Endothelial cell of umbilical vein (primary cell): ENCODE measurements around the gene TUBB4A. TPM values are rescaled to one million over a fixed set of nuclear protein-coding genes. Genes with fewer than 3 reads are reported as not detected.
"Not testable (repeated sequence)": the region's sequence is repeated elsewhere in the genome, so short reads cannot be mapped to it uniquely, and the experiment has no call there.

Experiments
- BruUV-seq: library from RNA; stranded (reverse); fragments of 400-500 nt; replicated peaks from 2 replicates; lab custom pipeline; 2021; lab: Mats Ljungman, UMichigan
- CTCF ChIA-PET: fragments of 300-600, 350-600 bp; sonication (Branson Sonifier 250); formaldehyde crosslinking; loops from one replicate; lab custom pipeline; 2021; ENCODE audit warnings: antibody characterized with exemption, inconsistent platforms; lab: Charles Lee
- POLR2A ChIA-PET: fragments of 300-600, 350-600 bp; sonication (Branson Sonifier 250); formaldehyde crosslinking; loops from one replicate; lab custom pipeline; 2021; ENCODE audit warnings: antibody characterized with exemption, inconsistent platforms; lab: Charles Lee
- DNase-seq: peaks from one replicate; pipeline ENCODE4 v3.0.0-alpha.2; 2011; ENCODE audit warnings: low read depth, low spot score
- FAIRE-seq: peaks from 2 replicates; lab custom pipeline; 2011; peaks lifted over from hg19 to GRCh38; lab: Jason Lieb, UNC
- H2AFZ ChIP-seq: 2 replicates; pipeline ENCODE4 v1.6.0; 2012; ENCODE audit warnings: low read depth, low read length, control low read depth, inconsistent platforms
- H3K27ac ChIP-seq: 2 replicates; pipeline ENCODE4 v1.5.1; 2011; ENCODE audit warnings: low read depth, mild to moderate bottlenecking, control low read depth, low read length, moderate library complexity; ENCODE audit not compliant: insufficient read depth
- H3K27me3 ChIP-seq, 2 experiments: 2 replicates each; pipeline versions ENCODE4 v1.6.0 to v1.6.1; 2011; ENCODE audit warnings: low read length in 2 of 2, mixed read lengths in 1 of 2; ENCODE audit not compliant: control insufficient read depth in 2 of 2, insufficient read depth in 2 of 2
- H3K36me3 ChIP-seq, 2 experiments: 2 replicates in 1 of 2; 3 replicates in 1 of 2; pipeline ENCODE4 v1.5.1; 2011; ENCODE audit warnings: low read length in 2 of 2, mild to moderate bottlenecking in 1 of 2, moderate library complexity in 1 of 2; ENCODE audit not compliant: control insufficient read depth in 2 of 2, insufficient read depth in 2 of 2; ENCODE audit errors: extremely low read depth in 1 of 2
- H3K4me1 ChIP-seq: 3 replicates; pipeline ENCODE4 v1.5.1; 2011; ENCODE audit warnings: mild to moderate bottlenecking, low read length; ENCODE audit not compliant: control insufficient read depth, insufficient read depth; ENCODE audit errors: extremely low read depth
- H3K4me2 ChIP-seq: 2 replicates; pipeline ENCODE4 v1.6.1; 2011; ENCODE audit warnings: low read length, control low read depth, mixed read lengths; ENCODE audit not compliant: insufficient read depth
- H3K4me3 ChIP-seq, 3 experiments: fragments of 200-600 bp in 1 of 3; sonication (generic), shearing (Covaris generic) in 1 of 3; replicated peaks in 1 of 3; 2 replicates each; pipeline ENCODE4 v1.5.1; 2011 to 2016; ENCODE audit warnings: control low read depth in 3 of 3, low read length in 3 of 3, mild to moderate bottlenecking in 2 of 3, inconsistent platforms in 1 of 3, low read depth in 1 of 3, moderate library complexity in 1 of 3; ENCODE audit not compliant: insufficient read depth in 1 of 3
- H3K79me2 ChIP-seq: 2 replicates; pipeline ENCODE4 v1.6.0; 2012; ENCODE audit warnings: low read length, inconsistent platforms; ENCODE audit not compliant: control insufficient read depth, insufficient read depth
- H3K9ac ChIP-seq: replicated peaks from 2 replicates; pipeline ENCODE3; 2011; ENCODE audit warnings: low read length, control low read depth; ENCODE audit not compliant: insufficient read depth; ENCODE audit errors: extremely low read depth
- H3K9me1 ChIP-seq: replicated peaks from 3 replicates; pipeline ENCODE4 v1.6.0; 2011; ENCODE audit warnings: mild to moderate bottlenecking, low read length; ENCODE audit not compliant: control insufficient read depth, insufficient read depth; ENCODE audit errors: extremely low read depth
- H3K9me3 ChIP-seq: replicated peaks from 2 replicates; pipeline ENCODE4 v1.5.1; 2012; ENCODE audit warnings: low read length, inconsistent platforms; ENCODE audit not compliant: control insufficient read depth, insufficient read depth
- H4K20me1 ChIP-seq: replicated peaks from 2 replicates; pipeline ENCODE3; 2011; ENCODE audit warnings: mild to moderate bottlenecking, low read length; ENCODE audit not compliant: control insufficient read depth, insufficient read depth; ENCODE audit errors: extremely low read depth
- EZH2 ChIP-seq: IDR thresholded peaks from 2 replicates; pipeline ENCODE4 v1.6.1; 2012; ENCODE audit warnings: borderline replicate concordance, low read depth, mild to moderate bottlenecking, moderate library complexity, low read length, inconsistent platforms; ENCODE audit not compliant: severe bottlenecking
- FOS ChIP-seq: IDR thresholded peaks from 2 replicates; pipeline ENCODE4 v1.6.1; 2011; ENCODE audit warnings: mild to moderate bottlenecking, low read length, moderate library complexity, borderline replicate concordance; ENCODE audit not compliant: insufficient read depth
- GATA2 ChIP-seq: IDR thresholded peaks from 2 replicates; pipeline ENCODE4 v1.7.0; 2011; ENCODE audit warnings: low read depth, mild to moderate bottlenecking, moderate library complexity, mixed read lengths, low read length; ENCODE audit not compliant: insufficient read length, insufficient read depth
- JUN ChIP-seq: IDR thresholded peaks from 2 replicates; pipeline ENCODE4 v1.6.1; 2011; ENCODE audit warnings: borderline replicate concordance, low read depth; ENCODE audit not compliant: insufficient read length, insufficient read depth
- MYC ChIP-seq: IDR thresholded peaks from one replicate; pipeline ENCODE4 v1.6.1; 2011; ENCODE audit warnings: mild to moderate bottlenecking, low read depth, low read length
- POLR2A ChIP-seq: IDR thresholded peaks from 2 replicates; pipeline ENCODE4 v1.6.1; 2012; ENCODE audit warnings: low read depth, mild to moderate bottlenecking, control low read depth, low read length
- POLR2AphosphoS5 ChIP-seq: IDR thresholded peaks from 2 replicates; pipeline ENCODE4 v1.6.1; 2012; ENCODE audit warnings: low read depth, mild to moderate bottlenecking, control low read depth, low read length, moderate library complexity; ENCODE audit not compliant: insufficient read depth
- dilution Hi-C: fragments of 300-500 bp; cut with MboI; formaldehyde crosslinking; loops from one replicate; pipeline ENCODE4 v1.15.0; 2019; ENCODE audit warnings: low sequenced_read_pairs; ENCODE audit not compliant: extremely low pct_ligation_motif_present
- intact Hi-C: fragments of 100-400 bp; cut with micrococcal nuclease; formaldehyde crosslinking; loops from one replicate; pipeline ENCODE4 v1.10.0; 2022
- polyA plus RNA-seq, 4 experiments: library from polyadenylated mRNA; depleted of rRNA in 3 of 4; stranded (reverse) in 3 of 4; unstranded in 1 of 4; fragments of >200 nt; gene quantifications; 2 replicates each; pipeline versions ENCODE4 v1.2.1 to v1.2.3, GENCODE V29; 2011 to 2012; ENCODE audit warnings: missing spikeins in 1 of 4
- total RNA-seq: library from RNA; stranded (reverse); gene quantifications from 2 replicates; pipeline ENCODE4 v1.2.3, GENCODE V29; 2021
- TF ChIP-seq, protein P1 (sequence below): IDR thresholded peaks from 2 replicates; pipeline ENCODE4 v1.6.1; 2011; ENCODE audit not compliant: insufficient read depth, insufficient read length
- TF ChIP-seq, protein P2 (sequence below), 2 donors: IDR thresholded peaks; 1 replicate in 1 of 2; 2 replicates in 1 of 2; pipeline ENCODE4 v1.5.1; 2011; ENCODE audit warnings: low read length in 2 of 2, mild to moderate bottlenecking in 2 of 2, moderate library complexity in 2 of 2, control low read depth in 1 of 2, inconsistent platforms in 1 of 2, low read depth in 1 of 2; ENCODE audit not compliant: insufficient read depth in 1 of 2; ENCODE audit errors: extremely low read depth in 1 of 2

TUBB4A gene
- total and polyA plus RNA-seq, 2 donors (not counting 3 experiments of a cell fraction or from before 2014, with no cell fraction given) = not detected

DNA sequence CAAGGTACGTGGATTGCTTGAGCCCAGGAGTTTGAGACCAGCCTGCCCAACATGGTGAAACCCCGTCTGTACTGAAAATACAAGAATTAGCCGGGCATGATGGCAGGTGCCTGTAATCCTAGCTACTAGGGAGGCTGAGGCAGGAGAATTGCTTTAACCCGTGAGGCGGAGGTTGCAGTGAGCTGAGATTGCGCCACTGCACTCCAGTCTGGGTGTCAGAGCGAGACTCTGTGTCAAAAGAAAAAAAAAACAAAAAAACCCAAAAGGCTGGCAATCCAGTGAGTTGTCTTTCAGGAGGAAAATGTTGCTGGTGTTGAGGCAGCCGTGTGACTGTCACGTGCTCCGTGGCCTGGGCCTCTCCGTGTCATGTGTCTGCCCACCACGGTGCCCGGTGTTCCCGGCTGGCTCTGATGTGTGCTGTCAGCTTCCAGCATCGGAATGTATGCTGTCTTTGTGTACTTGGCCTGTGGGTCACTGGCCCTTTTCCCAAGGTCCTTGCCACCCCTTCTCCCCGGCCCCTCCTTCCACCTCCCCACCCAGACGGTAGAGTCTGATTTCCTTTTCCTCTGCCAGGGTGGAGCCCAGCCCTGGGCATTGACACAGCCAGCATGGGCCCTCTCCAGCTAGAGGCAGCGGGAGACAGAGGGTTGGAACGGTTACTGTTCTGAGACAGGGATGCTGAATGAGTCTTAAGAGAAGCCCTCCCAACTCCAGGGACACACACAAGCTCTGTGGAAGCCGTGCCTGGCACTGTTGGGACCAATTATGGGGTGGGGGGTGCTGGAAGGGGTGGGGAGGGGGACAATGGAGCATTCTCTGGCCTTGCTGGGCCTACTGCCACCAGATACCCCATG, 7.2 kb upstream of the TUBB4A start:
- no peak for DNase-seq
- H3K27me3 ChIP-seq = no peaks in the 10 kb centered on the region
- no peak overlapping the region for H3K27ac ChIP-seq
- no peak overlapping the region for H3K4me2 ChIP-seq
- H3K36me3 ChIP-seq = no peaks in the 10 kb centered on the region
- intact Hi-C loops (no loop called here), dilution Hi-C loops (no loop called here)
- no peak overlapping the region for H3K4me3 ChIP-seq
- BruUV-seq = no TSS peak
- peak overlapping the region; percentile 51 for H2AFZ ChIP-seq
- H4K20me1 ChIP-seq = no peaks in the 10 kb centered on the region
- ChIA-PET POLR2A (interaction anchor here (0.6 kb wide), 1 partner anchor 8 kb away, joined by 6 read pairs; no protein-coding TSS in a partner anchor), CTCF (interaction anchor here (0.9 kb wide), 1 partner anchor 18 kb away, joined by 5 read pairs; no protein-coding TSS in a partner anchor)
- TF ChIP-seq, protein P1, sequence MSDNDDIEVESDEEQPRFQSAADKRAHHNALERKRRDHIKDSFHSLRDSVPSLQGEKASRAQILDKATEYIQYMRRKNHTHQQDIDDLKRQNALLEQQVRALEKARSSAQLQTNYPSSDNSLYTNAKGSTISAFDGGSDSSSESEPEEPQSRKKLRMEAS = no peak
- TF ChIP-seq, protein P2, sequence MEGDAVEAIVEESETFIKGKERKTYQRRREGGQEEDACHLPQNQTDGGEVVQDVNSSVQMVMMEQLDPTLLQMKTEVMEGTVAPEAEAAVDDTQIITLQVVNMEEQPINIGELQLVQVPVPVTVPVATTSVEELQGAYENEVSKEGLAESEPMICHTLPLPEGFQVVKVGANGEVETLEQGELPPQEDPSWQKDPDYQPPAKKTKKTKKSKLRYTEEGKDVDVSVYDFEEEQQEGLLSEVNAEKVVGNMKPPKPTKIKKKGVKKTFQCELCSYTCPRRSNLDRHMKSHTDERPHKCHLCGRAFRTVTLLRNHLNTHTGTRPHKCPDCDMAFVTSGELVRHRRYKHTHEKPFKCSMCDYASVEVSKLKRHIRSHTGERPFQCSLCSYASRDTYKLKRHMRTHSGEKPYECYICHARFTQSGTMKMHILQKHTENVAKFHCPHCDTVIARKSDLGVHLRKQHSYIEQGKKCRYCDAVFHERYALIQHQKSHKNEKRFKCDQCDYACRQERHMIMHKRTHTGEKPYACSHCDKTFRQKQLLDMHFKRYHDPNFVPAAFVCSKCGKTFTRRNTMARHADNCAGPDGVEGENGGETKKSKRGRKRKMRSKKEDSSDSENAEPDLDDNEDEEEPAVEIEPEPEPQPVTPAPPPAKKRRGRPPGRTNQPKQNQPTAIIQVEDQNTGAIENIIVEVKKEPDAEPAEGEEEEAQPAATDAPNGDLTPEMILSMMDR (IDR thresholded peaks at IDR 0.05; ENCODE audit: extremely low read depth in 1 of 2, insufficient read depth in 1 of 2, low read depth in 1 of 2, low read length in 2 of 2) = no peak
- no peak for TF ChIP-seq GATA2
- TF ChIP-seq JUN = no peak
- TF ChIP-seq FOS = no peak
- no peak for TF ChIP-seq POLR2AphosphoS5
- no peak for TF ChIP-seq MYC
- TF ChIP-seq POLR2A = no peak
- no peak for TF ChIP-seq EZH2
- H3K9me1 ChIP-seq = no peaks in the 10 kb centered on the region
- H3K4me1 ChIP-seq = no peaks in the 10 kb centered on the region
- H3K9me3 ChIP-seq = no peaks in the 10 kb centered on the region
- FAIRE-seq = no peak
- no peaks in the 10 kb centered on the region for H3K79me2 ChIP-seq
- H3K9ac ChIP-seq = no peak overlapping the region

DNA sequence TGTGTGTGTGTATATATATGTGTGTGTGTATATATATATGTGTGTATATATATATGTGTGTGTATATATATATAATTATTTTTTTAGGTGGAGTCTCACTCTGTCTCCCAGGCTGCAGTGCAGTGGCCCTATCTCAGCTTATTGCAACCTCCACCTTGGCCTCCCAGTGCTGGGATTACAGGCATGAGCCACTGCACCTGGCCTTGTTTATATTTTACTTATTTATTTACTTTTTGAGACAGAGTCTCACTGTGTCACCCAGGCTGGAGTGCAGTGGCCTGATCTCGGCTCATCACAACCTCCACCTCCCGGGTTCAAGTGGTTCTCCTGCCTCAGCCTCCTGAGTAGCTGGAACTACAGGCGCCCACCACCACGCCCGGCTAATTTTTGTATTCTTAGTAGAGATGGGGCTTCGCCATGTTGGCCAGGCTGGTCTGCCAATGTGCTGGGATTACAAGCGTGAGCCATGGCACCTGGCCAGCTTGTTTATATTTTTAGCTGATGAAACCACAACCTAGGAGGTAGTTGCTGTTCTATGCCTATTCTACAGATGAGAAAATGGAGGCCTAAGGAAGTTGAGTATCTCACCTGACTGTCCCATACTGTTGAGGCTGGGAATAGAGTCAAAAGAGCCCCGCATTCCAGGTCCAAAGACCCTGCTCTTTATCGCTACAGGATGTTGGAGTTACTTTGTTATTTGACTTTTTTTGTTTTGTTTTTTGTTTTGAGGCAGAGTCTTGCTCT, 6.1 kb upstream of the TUBB4A start:
- DNase-seq, H3K36me3 ChIP-seq, H3K9ac ChIP-seq, intact Hi-C loops, H3K27me3 ChIP-seq, FAIRE-seq, H3K27ac ChIP-seq, H3K4me1 ChIP-seq, H3K9me1 ChIP-seq, POLR2A ChIA-PET, BruUV-seq, dilution Hi-C loops, H3K79me2 ChIP-seq, H3K4me3 ChIP-seq, H3K9me3 ChIP-seq, H4K20me1 ChIP-seq, H2AFZ ChIP-seq, H3K4me2 ChIP-seq: not testable (repeated sequence)
- CTCF ChIA-PET = interaction anchor here (0.7 to 2.6 kb wide), 2 partner anchors 8 to 125 kb away, joined by 4 to 8 read pairs; no protein-coding TSS in a partner anchor
